ENCODE results near the gene PLEKHA4. TPM values are rescaled to one million over a fixed set of nuclear protein-coding genes. Genes with fewer than 3 reads are reported as not detected.

PLEKHA4 gene
- total and polyA plus RNA-seq, 2 experiments from 2014 or later, result 12.2 to 12.3 TPM

- H3K27ac ChIP-seq (ENCODE audit: low read depth), result no peak overlapping the region
- no peak for ATAC-seq
- H3K79me2 ChIP-seq (replicated peaks; ENCODE audit: insufficient read depth), result no peaks in the 10 kb centered on the region
- DNase-seq (ENCODE audit: low spot score), result no peak
- peaks cover 3% of the 10 kb centered on the region for H4K20me1 ChIP-seq (replicated peaks; ENCODE audit: insufficient read depth)
- no peaks in the 10 kb centered on the region for H3K27me3 ChIP-seq (ENCODE audit: insufficient read depth)
- H3K4me1 Mint-ChIP-seq, result no peaks in the 10 kb centered on the region
- H3K9me2 ChIP-seq (ENCODE audit: insufficient read depth), result no peaks in the 10 kb centered on the region
- H2AFZ ChIP-seq, result no peak overlapping the region
- no peaks in the 10 kb centered on the region for H3K9me3 Mint-ChIP-seq
- TF ChIP-seq ETS1 (IDR thresholded peaks at IDR 0.05) (no peak), REST (IDR thresholded peaks at IDR 0.05; ENCODE audit: unreplicated experiment) (no peak), EZH2 (IDR thresholded peaks at IDR 0.05; ENCODE audit: low read depth, unreplicated experiment) (no peak), CREB1 (CRISPR knock-in tag; IDR thresholded peaks at IDR 0.05; ENCODE audit: low read depth) (no peak), ZNF114 (CRISPR knock-in tag; IDR thresholded peaks at IDR 0.05) (no peak), ZNF331 (CRISPR knock-in tag; IDR thresholded peaks at IDR 0.05; ENCODE audit: low read depth) (no peak), POLR2AphosphoS5 (IDR thresholded peaks at IDR 0.05; ENCODE audit: low read depth) (no peak), CTCF (conservative IDR thresholded peaks at IDR 0.05; ENCODE audit: low read depth in 2 of 2) (no peak), STAT1 (IDR thresholded peaks at IDR 0.05; ENCODE audit: unreplicated experiment) (no peak), ZNF462 (CRISPR knock-in tag; IDR thresholded peaks at IDR 0.05) (no peak), NANOG (IDR thresholded peaks at IDR 0.05; ENCODE audit: borderline replicate concordance) (no peak), JUNB (IDR thresholded peaks at IDR 0.05; ENCODE audit: unreplicated experiment) (no peak), EZH2phosphoT487 (IDR thresholded peaks at IDR 0.05; ENCODE audit: unreplicated experiment) (no peak)
- H3K27me3 Mint-ChIP-seq (ENCODE audit: insufficient read depth, low read depth, poor library complexity), result peaks cover 3% of the 10 kb centered on the region
- H3K4me3 ChIP-seq, result no peak overlapping the region
- no peak overlapping the region for H3K27ac Mint-ChIP-seq
- no peaks in the 10 kb centered on the region for H3K4me1 ChIP-seq (ENCODE audit: insufficient read depth)
- peaks cover 12% of the 10 kb centered on the region; the same call in 1 of the 2 replicates for H3K36me3 ChIP-seq (ENCODE audit: insufficient read depth)
- H3K4me3 Mint-ChIP-seq, result no peak overlapping the region
- H3K4me2 ChIP-seq, result no peak overlapping the region
- 0 out of 2 replicates have a peak, but pooled peaks cover 11% of the 10 kb centered on the region for H3F3A ChIP-seq (replicated peaks; ENCODE audit: low read depth)
- H3K36me3 Mint-ChIP-seq (ENCODE audit: low read depth), result peaks cover 44% of the 10 kb centered on the region
Measured at GRCh38 chr19:48915757-48916156, 47.3 kb upstream of the PLEKHA4 start.
